Keratinocyte (primary cell): ENCODE results near the gene FAIM. TPM values are rescaled to one million over a fixed set of nuclear protein-coding genes. Genes with fewer than 3 reads are reported as not detected.
"Not testable (repeated sequence)": the region's sequence is repeated elsewhere in the genome, so short reads cannot be mapped to it uniquely, and the experiment has no call there.

Experiments used
- DNase-seq: peaks from one replicate; pipeline ENCODE4 v3.0.0-alpha.2; 2011; ENCODE audit warnings: low read depth, missing footprints, low spot score
- FAIRE-seq: peaks from 2 replicates; lab custom pipeline; 2011; peaks lifted over from hg19 to GRCh38; lab: Jason Lieb, UNC
- H2AFZ ChIP-seq: 2 replicates; pipeline ENCODE4 v1.6.0; 2012; ENCODE audit warnings: low read length, control low read depth, inconsistent platforms; ENCODE audit not compliant: control insufficient read depth
- H3K27ac ChIP-seq: 2 replicates; pipeline ENCODE4 v1.5.1; 2011; ENCODE audit warnings: low read length; ENCODE audit not compliant: control insufficient read depth, insufficient read depth
- H3K27me3 ChIP-seq: 3 replicates; pipeline ENCODE4 v1.6.0; 2011; ENCODE audit warnings: low read length; ENCODE audit not compliant: control insufficient read depth, insufficient read depth; ENCODE audit errors: extremely low read depth
- H3K36me3 ChIP-seq, 2 experiments: 2 replicates in 1 of 2; 3 replicates in 1 of 2; pipeline ENCODE4 v1.5.1; 2011; ENCODE audit warnings: low read length in 2 of 2, mild to moderate bottlenecking in 1 of 2; ENCODE audit not compliant: control insufficient read depth in 2 of 2, insufficient read depth in 2 of 2; ENCODE audit errors: extremely low read depth in 1 of 2
- H3K4me1 ChIP-seq: 3 replicates; pipeline ENCODE4 v1.5.1; 2011; ENCODE audit warnings: low read length; ENCODE audit not compliant: control insufficient read depth, insufficient read depth; ENCODE audit errors: extremely low read depth
- H3K4me2 ChIP-seq: 3 replicates; pipeline ENCODE4 v1.6.0; 2011; ENCODE audit warnings: low read depth, low read length; ENCODE audit not compliant: control insufficient read depth, insufficient read depth; ENCODE audit errors: extremely low read depth
- H3K4me3 ChIP-seq, 3 experiments: fragments of 200-600 bp in 1 of 3; sonication (generic) in 1 of 3; 2 replicates in 2 of 3; 3 replicates in 1 of 3; pipeline ENCODE4 v1.5.1; 2011 to 2016; ENCODE audit warnings: low read length in 3 of 3, mild to moderate bottlenecking in 3 of 3, control low read depth in 2 of 3, inconsistent platforms in 1 of 3, low read depth in 1 of 3, mixed read lengths in 1 of 3, mixed run types in 1 of 3, moderate library complexity in 1 of 3; ENCODE audit not compliant: control insufficient read depth in 2 of 3, insufficient read depth in 2 of 3; ENCODE audit errors: extremely low read depth in 1 of 3
- H3K79me2 ChIP-seq: 2 replicates; pipeline ENCODE4 v1.6.0; 2012; ENCODE audit warnings: low read length; ENCODE audit not compliant: control insufficient read depth, insufficient read depth
- H3K9ac ChIP-seq: 3 replicates; pipeline ENCODE4 v1.6.0; 2011; ENCODE audit warnings: low read length; ENCODE audit not compliant: control insufficient read depth, insufficient read depth; ENCODE audit errors: extremely low read depth
- H3K9me1 ChIP-seq: 3 replicates; pipeline ENCODE4 v1.6.0; 2011; ENCODE audit warnings: low read length; ENCODE audit not compliant: control insufficient read depth, insufficient read depth; ENCODE audit errors: extremely low read depth
- H3K9me3 ChIP-seq: 2 replicates; pipeline ENCODE4 v1.5.1; 2012; ENCODE audit warnings: low read depth, low read length; ENCODE audit not compliant: control insufficient read depth
- H4K20me1 ChIP-seq: 3 replicates; pipeline ENCODE4 v1.6.0; 2011; ENCODE audit warnings: low read length; ENCODE audit not compliant: control insufficient read depth, insufficient read depth; ENCODE audit errors: extremely low read depth
- EZH2 ChIP-seq: IDR thresholded peaks from one replicate; pipeline ENCODE4 v1.6.1; 2012; ENCODE audit warnings: inconsistent platforms, mild to moderate bottlenecking, low read length, moderate library complexity
- dilution Hi-C: fragments of 300-500 bp; cut with MboI; formaldehyde crosslinking; loops from one replicate; pipeline ENCODE4 v1.7.0; 2020; ENCODE audit warnings: low sequenced_read_pairs; ENCODE audit not compliant: extremely low pct_ligation_motif_present
- polyA plus RNA-seq, 5 experiments: library from polyadenylated mRNA; depleted of rRNA in 3 of 5; stranded (reverse) in 3 of 5; stranded (forward) in 1 of 5; unstranded in 1 of 5; fragments of >200 nt; gene quantifications; 1 replicate in 1 of 5; 2 replicates in 3 of 5; 3 replicates in 1 of 5; pipeline versions ENCODE4 v1.2.1 to v1.2.3, GENCODE V29; 2011 to 2012; ENCODE audit warnings: missing spikeins in 2 of 5, low read depth in 1 of 5, low replicate concordance in 1 of 5
- TF ChIP-seq, protein P1 (sequence below), 3 experiments: IDR thresholded peaks in 1 of 3; conservative IDR thresholded peaks in 1 of 3; optimal IDR thresholded peaks in 1 of 3; 2 replicates in 2 of 3; 3 replicates in 1 of 3; pipeline versions ENCODE3 to v1.5.1; 2011; ENCODE audit warnings: low read length in 3 of 3, mild to moderate bottlenecking in 3 of 3, moderate library complexity in 2 of 3, control low read depth in 1 of 3, inconsistent platforms in 1 of 3; ENCODE audit not compliant: insufficient read depth in 2 of 3; ENCODE audit errors: extremely low read depth in 1 of 3

FAIM gene
- polyA plus RNA-seq, 1 donor (not counting 4 experiments of a cell fraction or from before 2014, with no cell fraction given), result 6.7 TPM

DNA sequence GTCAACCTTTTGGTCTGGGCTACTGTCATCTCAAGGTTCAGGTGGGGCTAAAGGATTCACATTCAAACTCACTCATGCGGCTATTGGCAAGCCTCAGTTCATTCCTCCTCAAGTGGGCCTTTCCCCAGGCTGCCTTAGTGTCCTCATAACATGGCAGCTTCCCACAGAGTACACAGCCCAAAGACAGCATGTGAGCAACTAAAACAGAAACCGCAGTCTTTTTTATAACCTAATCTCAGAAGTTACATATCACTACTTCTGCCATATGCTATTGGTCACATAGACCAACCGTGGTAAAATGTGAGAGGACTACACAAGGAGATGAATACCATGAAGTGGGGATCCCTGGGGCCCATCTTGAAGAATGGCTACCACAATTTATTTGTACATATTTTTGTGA is 10.0 kb upstream of the FAIM start:
- Histone ChIP-seq H4K20me1 (no peaks in the 10 kb centered on the region), H3K4me3 (no peak overlapping the region), H3K4me1 (no peaks in the 10 kb centered on the region), H3K79me2 (no peaks in the 10 kb centered on the region), H3K9me1 (no peaks in the 10 kb centered on the region), H3K36me3 (no peaks in the 10 kb centered on the region), H3K4me2 (no peak overlapping the region), H3K27ac (no peak overlapping the region), H3K9ac (no peak overlapping the region), H2AFZ (no peak overlapping the region), H3K27me3 (no peaks in the 10 kb centered on the region), H3K9me3 (no peaks in the 10 kb centered on the region)
- dilution Hi-C loops, result no loop called here
- FAIRE-seq (no peak), DNase-seq (no peak)
- TF ChIP-seq, protein P1, sequence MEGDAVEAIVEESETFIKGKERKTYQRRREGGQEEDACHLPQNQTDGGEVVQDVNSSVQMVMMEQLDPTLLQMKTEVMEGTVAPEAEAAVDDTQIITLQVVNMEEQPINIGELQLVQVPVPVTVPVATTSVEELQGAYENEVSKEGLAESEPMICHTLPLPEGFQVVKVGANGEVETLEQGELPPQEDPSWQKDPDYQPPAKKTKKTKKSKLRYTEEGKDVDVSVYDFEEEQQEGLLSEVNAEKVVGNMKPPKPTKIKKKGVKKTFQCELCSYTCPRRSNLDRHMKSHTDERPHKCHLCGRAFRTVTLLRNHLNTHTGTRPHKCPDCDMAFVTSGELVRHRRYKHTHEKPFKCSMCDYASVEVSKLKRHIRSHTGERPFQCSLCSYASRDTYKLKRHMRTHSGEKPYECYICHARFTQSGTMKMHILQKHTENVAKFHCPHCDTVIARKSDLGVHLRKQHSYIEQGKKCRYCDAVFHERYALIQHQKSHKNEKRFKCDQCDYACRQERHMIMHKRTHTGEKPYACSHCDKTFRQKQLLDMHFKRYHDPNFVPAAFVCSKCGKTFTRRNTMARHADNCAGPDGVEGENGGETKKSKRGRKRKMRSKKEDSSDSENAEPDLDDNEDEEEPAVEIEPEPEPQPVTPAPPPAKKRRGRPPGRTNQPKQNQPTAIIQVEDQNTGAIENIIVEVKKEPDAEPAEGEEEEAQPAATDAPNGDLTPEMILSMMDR (optimal IDR thresholded peaks at IDR 0.05 in 1 of 3, IDR thresholded peaks at IDR 0.05 in 1 of 3, conservative IDR thresholded peaks at IDR 0.05 in 1 of 3; ENCODE audit: extremely low read depth in 1 of 3, insufficient read depth in 2 of 3, low read length in 3 of 3), result no peak

DNA sequence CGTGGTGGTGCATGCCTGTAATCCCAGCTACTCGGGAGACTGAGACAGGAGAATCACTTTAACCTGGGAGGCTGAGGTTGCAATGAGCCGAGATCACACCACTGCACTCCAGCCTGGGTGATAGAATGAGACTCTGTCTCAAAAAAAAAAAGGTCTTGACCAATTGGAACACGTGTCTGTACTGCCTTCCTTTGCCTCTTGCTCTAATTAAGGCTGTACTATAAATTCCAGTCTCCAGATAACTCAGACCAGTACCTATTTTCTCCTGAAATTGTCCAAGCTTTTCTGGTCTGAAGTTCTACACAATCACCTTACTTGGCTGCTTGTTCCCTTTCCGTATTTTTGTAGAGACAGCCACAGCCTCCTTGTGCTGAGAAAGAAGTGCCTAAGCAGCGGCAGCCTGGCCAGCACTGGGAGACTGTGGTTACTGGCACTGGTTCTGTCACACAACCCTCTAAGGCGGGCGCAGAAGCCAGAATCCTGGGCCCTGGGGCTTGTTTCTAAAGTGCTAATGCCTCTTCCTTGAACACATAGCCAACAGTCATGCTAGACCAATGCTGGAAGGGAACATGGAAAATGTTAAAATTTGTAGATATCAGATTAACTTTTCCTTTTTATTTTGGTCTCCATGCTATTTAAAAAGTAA is 8.3 kb upstream of the FAIM start:
- no peaks in the 10 kb centered on the region for H3K9me1 ChIP-seq
- no peaks in the 10 kb centered on the region for H3K27me3 ChIP-seq
- H3K4me1 ChIP-seq, result no peaks in the 10 kb centered on the region
- no peaks in the 10 kb centered on the region for H4K20me1 ChIP-seq
- H3K4me2 ChIP-seq, result no peak overlapping the region
- H3K9me3 ChIP-seq, result no peaks in the 10 kb centered on the region
- H3K9ac ChIP-seq, result no peak overlapping the region
- DNase-seq, result no peak
- no peak overlapping the region for H3K4me3 ChIP-seq
- no peaks in the 10 kb centered on the region for H3K79me2 ChIP-seq
- no peak for TF ChIP-seq EZH2
- TF ChIP-seq, protein P1 (optimal IDR thresholded peaks at IDR 0.05 in 1 of 3, IDR thresholded peaks at IDR 0.05 in 1 of 3, conservative IDR thresholded peaks at IDR 0.05 in 1 of 3; ENCODE audit: extremely low read depth in 1 of 3, insufficient read depth in 2 of 3, low read length in 3 of 3), result no peak
- FAIRE-seq, result no peak
- H3K27ac ChIP-seq, result no peak overlapping the region
- peak overlapping the region; percentile 32 for H2AFZ ChIP-seq
- dilution Hi-C loops, result no loop called here
- no peaks in the 10 kb centered on the region for H3K36me3 ChIP-seq

DNA sequence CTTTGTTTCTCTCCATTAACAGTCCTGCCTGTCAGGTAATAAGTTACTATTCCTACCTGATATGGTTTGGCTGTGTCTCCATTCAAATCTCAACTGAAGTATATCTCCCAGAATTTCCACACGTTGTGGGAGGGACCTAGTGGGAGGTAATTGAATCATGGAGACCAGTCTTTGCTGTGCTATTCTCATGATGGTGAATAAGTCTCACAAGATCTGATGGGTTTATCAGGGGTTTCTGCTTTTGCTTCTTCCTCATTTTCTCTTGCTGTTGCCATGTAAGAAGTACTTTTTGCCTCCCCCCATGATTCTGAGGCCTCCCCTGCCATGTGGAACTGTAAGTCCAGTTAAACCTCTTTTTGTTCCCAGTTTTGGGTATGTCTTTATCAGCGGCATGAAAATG is 6.9 kb upstream of the FAIM start:
- H2AFZ ChIP-seq, H3K9me3 ChIP-seq, H3K27me3 ChIP-seq, H3K9ac ChIP-seq, H3K36me3 ChIP-seq, H4K20me1 ChIP-seq, dilution Hi-C loops, H3K9me1 ChIP-seq, DNase-seq, H3K4me3 ChIP-seq, H3K4me1 ChIP-seq, H3K79me2 ChIP-seq, H3K4me2 ChIP-seq, FAIRE-seq, H3K27ac ChIP-seq: not testable (repeated sequence)

DNA sequence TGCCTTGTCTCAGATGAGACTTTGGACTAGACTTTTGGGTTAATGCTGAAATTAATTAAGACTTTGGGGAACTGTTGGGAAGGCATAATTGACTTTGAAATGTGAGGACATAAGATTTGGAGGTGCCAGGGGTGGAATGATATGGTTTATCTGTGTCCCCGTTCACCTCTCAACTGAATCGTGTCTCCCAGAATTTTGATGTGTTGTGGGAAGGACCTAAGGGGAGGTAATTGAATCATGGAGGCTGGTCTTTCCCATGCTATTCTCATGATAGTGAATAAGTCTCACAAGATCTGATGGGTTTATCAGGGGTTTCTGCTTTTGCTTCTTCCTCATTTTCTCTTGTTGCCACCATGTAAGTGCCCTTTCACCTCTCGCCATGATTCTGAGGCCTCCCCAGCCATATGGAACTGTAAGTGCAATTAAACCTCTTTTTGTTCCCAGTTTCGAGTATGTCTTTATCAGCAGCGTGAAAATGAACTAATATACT is 4.4 kb upstream of the FAIM start:
- not testable (repeated sequence) for H3K4me2 ChIP-seq, FAIRE-seq, H3K79me2 ChIP-seq

More for the DNA sequence above, 4.4 kb upstream of the FAIM start:
- H3K27me3 ChIP-seq, DNase-seq, H4K20me1 ChIP-seq, H3K4me1 ChIP-seq, H3K27ac ChIP-seq, H3K36me3 ChIP-seq, H2AFZ ChIP-seq, H3K4me3 ChIP-seq, H3K9me1 ChIP-seq, H3K9me3 ChIP-seq, dilution Hi-C loops, H3K9ac ChIP-seq: not testable (repeated sequence)
